CD14-positive monocyte (primary cell): Measurements from ENCODE around the gene BSN. TPM values are rescaled to one million over a fixed set of nuclear protein-coding genes. Genes with fewer than 3 reads are reported as not detected.

Experiments used
- DNase-seq, 3 donors: peaks; one replicate each; pipeline ENCODE4 v3.0.0-alpha.2; 2011 to 2022
- H2AFZ ChIP-seq: 2 replicates; pipeline ENCODE4 v1.6.0; 2012; ENCODE audit warnings: mild to moderate bottlenecking, low read depth, low read length, inconsistent platforms; ENCODE audit not compliant: insufficient read depth, poor library complexity, severe bottlenecking
- H3K27ac ChIP-seq, 2 donors: 1 replicate in 1 of 2; 2 replicates in 1 of 2; pipeline ENCODE4 v1.5.1; 2012 to 2013; ENCODE audit warnings: low read length in 2 of 2, control low read depth in 1 of 2, inconsistent platforms in 1 of 2, low read depth in 1 of 2, mild to moderate bottlenecking in 1 of 2
- H3K27me3 ChIP-seq, 2 donors: one replicate each; pipeline versions ENCODE4 v1.6.0 to v1.6.1; 2011 to 2013; ENCODE audit warnings: low read length in 2 of 2; ENCODE audit not compliant: control insufficient read depth in 2 of 2, insufficient read depth in 2 of 2
- H3K36me3 ChIP-seq, 2 donors: replicated peaks in 1 of 2; 1 replicate in 1 of 2; 2 replicates in 1 of 2; pipeline versions ENCODE4 v1.5.1 to v1.6.1; 2012 to 2013; ENCODE audit warnings: low read length in 2 of 2, control low read depth in 1 of 2, inconsistent platforms in 1 of 2, mild to moderate bottlenecking in 1 of 2; ENCODE audit not compliant: insufficient read depth in 2 of 2, control insufficient read depth in 1 of 2
- H3K4me1 ChIP-seq, 2 donors: 1 replicate in 1 of 2; 2 replicates in 1 of 2; pipeline versions ENCODE4 v1.5.1 to v1.6.1; 2012 to 2013; ENCODE audit warnings: low read length in 2 of 2, control low read depth in 1 of 2, inconsistent platforms in 1 of 2, mild to moderate bottlenecking in 1 of 2, moderate library complexity in 1 of 2; ENCODE audit not compliant: insufficient read depth in 2 of 2, control insufficient read depth in 1 of 2
- H3K4me2 ChIP-seq: replicated peaks from 2 replicates; pipeline ENCODE3; 2012; ENCODE audit warnings: low read length, moderate library complexity, mild to moderate bottlenecking; ENCODE audit not compliant: poor library complexity, severe bottlenecking; ENCODE audit errors: extremely low read depth
- H3K4me3 ChIP-seq, 3 experiments: fragments of 200-600 bp in 1 of 3; sonication (generic) in 1 of 3; replicated peaks in 1 of 3; 1 replicate in 2 of 3; 2 replicates in 1 of 3; pipeline ENCODE4 v1.5.1; 2011 to 2013; ENCODE audit warnings: low read length in 3 of 3, mild to moderate bottlenecking in 3 of 3, control low read depth in 2 of 3, low read depth in 2 of 3, inconsistent platforms in 1 of 3, moderate library complexity in 1 of 3
- H3K79me2 ChIP-seq: 2 replicates; pipeline ENCODE4 v1.6.0; 2012; ENCODE audit warnings: mild to moderate bottlenecking, control low read depth, inconsistent platforms, low read length, moderate library complexity; ENCODE audit not compliant: insufficient read depth
- H3K9ac ChIP-seq: 2 replicates; pipeline ENCODE4 v1.6.0; 2017; ENCODE audit warnings: low read length, mild to moderate bottlenecking; ENCODE audit not compliant: insufficient read depth, poor library complexity, severe bottlenecking
- H3K9me3 ChIP-seq, 2 donors: replicated peaks in 1 of 2; 1 replicate in 1 of 2; 2 replicates in 1 of 2; pipeline versions ENCODE4 v1.5.1 to v1.6.1; 2012 to 2013; ENCODE audit warnings: low read length in 2 of 2, control low read depth in 1 of 2; ENCODE audit not compliant: control insufficient read depth in 1 of 2, insufficient read depth in 1 of 2
- H4K20me1 ChIP-seq: 2 replicates; pipeline ENCODE4 v1.6.0; 2012; ENCODE audit warnings: mild to moderate bottlenecking, low read length, control low read depth, moderate library complexity; ENCODE audit not compliant: insufficient read depth
- H3K27ac Mint-ChIP-seq, 7 donors: one replicate each; pipeline ENCODE4 v1.8.0; 2020; ENCODE audit warnings: mild to moderate bottlenecking in 7 of 7, mixed read lengths in 7 of 7, moderate library complexity in 6 of 7, inconsistent platforms in 2 of 7
- H3K27me3 Mint-ChIP-seq, 3 donors: one replicate each; pipeline ENCODE4 v1.8.0; 2021 to 2022; ENCODE audit warnings: low read depth in 3 of 3, mild to moderate bottlenecking in 3 of 3, mixed read lengths in 3 of 3, moderate library complexity in 3 of 3, inconsistent platforms in 1 of 3
- H3K36me3 Mint-ChIP-seq, 2 donors: one replicate each; pipeline ENCODE4 v1.8.0; 2020; ENCODE audit warnings: mixed read lengths in 2 of 2, inconsistent platforms in 1 of 2, mild to moderate bottlenecking in 1 of 2
- H3K4me1 Mint-ChIP-seq: one replicate; pipeline ENCODE4 v1.8.0; 2020; ENCODE audit warnings: mild to moderate bottlenecking, mixed read lengths
- H3K4me3 Mint-ChIP-seq, 2 donors: one replicate each; pipeline ENCODE4 v1.8.0; 2020; ENCODE audit warnings: mild to moderate bottlenecking in 2 of 2, mixed read lengths in 2 of 2, moderate library complexity in 1 of 2
- H3K9me3 Mint-ChIP-seq, 7 donors: one replicate each; pipeline ENCODE4 v1.8.0; 2020 to 2022; ENCODE audit warnings: mixed read lengths in 7 of 7, mild to moderate bottlenecking in 6 of 7, moderate library complexity in 6 of 7, inconsistent platforms in 2 of 7
- CTCF ChIP-seq: fragments of 200-600 bp; IDR thresholded peaks from one replicate; pipeline ENCODE4 v1.8.0; 2022; ENCODE audit warnings: antibody characterized with exemption, mild to moderate bottlenecking
- WGBS: methylation state at CpG from one replicate; pipeline ENCODE4 v1.1.5; 2013; ENCODE audit warnings: missing lambda C conversion rate; ENCODE audit not compliant: insufficient coverage; 5-methylcytosine and 5-hydroxymethylcytosine counted together
- intact Hi-C, 2 donors: fragments of 100-400 bp; cut with micrococcal nuclease; formaldehyde crosslinking; loops; one replicate each; pipeline versions ENCODE4 v1.15.0 to v1.15.1; 2023
- polyA plus RNA-seq, 3 donors: library from polyadenylated mRNA; depleted of rRNA in 1 of 3; unstranded in 2 of 3; stranded (reverse) in 1 of 3; fragments of 300-500 nt in 2 of 3; fragments of >200 nt in 1 of 3; fragmentation: Illumina TruSeq in 2 of 3; gene quantifications; 1 replicate in 2 of 3; 2 replicates in 1 of 3; pipeline ENCODE4 v1.2.3, GENCODE V29; 2012 to 2021

Gene BSN
- polyA plus RNA-seq, 3 donors: not detected

GRCh38 chr3:49641292-49641691 lies 87.0 kb downstream of the BSN start:
- WGBS: no CpG with 5 or more reads among the region's 7 CpGs
- intact Hi-C loops: no loop called here

GRCh38 chr3:49641921-49642707 lies 87.8 kb downstream of the BSN start:
- intact Hi-C loops: no loop called here
- no peaks in the 10 kb centered on the region for H4K20me1 ChIP-seq
- no peak overlapping the region for H3K27ac ChIP-seq
- Mint-ChIP-seq H3K27me3 (peaks cover 0 to 10% (median 3%) of the 10 kb centered on the region in 3 donors), H3K4me3 (no peak overlapping the region), H3K4me1 (peaks cover 3% of the 10 kb centered on the region), H3K9me3 (peaks cover 0 to 2% (median 0%) of the 10 kb centered on the region in 7 donors), H3K36me3 (no peaks in the 10 kb centered on the region), H3K27ac (peak overlapping the region in 1 of 7 donors; percentile 25)
- no peak for TF ChIP-seq CTCF
- DNase-seq: no peak
- no peak overlapping the region for H3K9ac ChIP-seq
- H3K4me2 ChIP-seq: no peak overlapping the region
- no peak overlapping the region for H2AFZ ChIP-seq
- WGBS: 91% methylated on average over 12 of the region's 14 CpGs
- H3K4me3 ChIP-seq: no peak overlapping the region
- no peaks in the 10 kb centered on the region for H3K27me3 ChIP-seq
- no peaks in the 10 kb centered on the region for H3K4me1 ChIP-seq
- no peaks in the 10 kb centered on the region for H3K79me2 ChIP-seq
- H3K9me3 ChIP-seq: no peaks in the 10 kb centered on the region
- no peaks in the 10 kb centered on the region for H3K36me3 ChIP-seq

More at GRCh38 chr3:49641292-49641691, 87.0 kb downstream of the BSN start:
- no peak overlapping the region for H3K9ac ChIP-seq
- no peak overlapping the region for H3K4me3 ChIP-seq
- H3K36me3 Mint-ChIP-seq: no peaks in the 10 kb centered on the region
- H2AFZ ChIP-seq: no peak overlapping the region
- peaks cover 3% of the 10 kb centered on the region for H3K4me1 Mint-ChIP-seq
- no peaks in the 10 kb centered on the region for H3K36me3 ChIP-seq
- H4K20me1 ChIP-seq: no peaks in the 10 kb centered on the region
- H3K27ac Mint-ChIP-seq: no peak overlapping the region
- no peak overlapping the region for H3K4me3 Mint-ChIP-seq
- no peaks in the 10 kb centered on the region for H3K79me2 ChIP-seq
- H3K27me3 Mint-ChIP-seq: peaks cover 2 to 10% (median 4%) of the 10 kb centered on the region in 3 donors
- H3K4me2 ChIP-seq: no peak overlapping the region
- H3K27ac ChIP-seq: no peak overlapping the region
- peaks cover 0 to 2% (median 0%) of the 10 kb centered on the region in 7 donors for H3K9me3 Mint-ChIP-seq
- H3K27me3 ChIP-seq: no peaks in the 10 kb centered on the region
- H3K4me1 ChIP-seq: no peaks in the 10 kb centered on the region
- DNase-seq: no peak
- TF ChIP-seq CTCF: no peak
- no peaks in the 10 kb centered on the region for H3K9me3 ChIP-seq
